Measurements from ENCODE around the gene CDK5RAP2.

Gene CDK5RAP2

DNA sequence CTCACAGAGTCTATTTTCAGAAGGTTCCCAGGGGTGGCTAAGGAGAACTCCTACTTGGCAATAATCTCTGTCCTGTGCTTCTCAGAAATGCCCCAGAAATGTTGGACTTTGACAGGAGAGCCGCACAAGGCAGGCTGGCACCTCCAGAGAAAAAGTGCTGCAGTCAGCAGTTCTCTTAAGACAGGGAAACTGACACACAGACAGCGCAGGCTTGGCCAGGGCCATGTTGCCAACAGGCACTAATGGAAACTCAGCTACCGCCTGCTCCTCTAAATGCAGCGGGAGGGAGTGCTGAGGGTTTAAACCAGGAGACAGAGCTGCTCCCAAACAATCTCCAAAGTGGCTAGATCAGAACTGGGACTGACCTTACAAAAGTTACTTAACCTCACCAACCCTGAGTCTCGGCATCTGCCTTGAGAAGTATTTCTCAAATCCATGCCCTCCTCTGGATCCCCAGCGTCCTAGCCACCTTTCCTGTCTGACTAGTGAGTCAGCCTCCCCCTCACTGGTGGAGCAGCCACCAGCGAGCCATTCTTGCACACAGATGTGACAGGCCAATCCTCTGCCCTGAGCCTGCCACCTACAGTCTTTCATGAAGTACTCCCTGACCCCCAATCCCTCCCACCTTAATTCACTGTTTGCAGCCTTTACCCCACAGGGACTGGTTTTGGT lies 186.4 kb downstream of the CDK5RAP2 start:
- DNase-seq: no peak

GRCh38 chr9:120392711-120393110 lies 187.3 kb downstream of the CDK5RAP2 start:
- DNase-seq: no peak

DNA sequence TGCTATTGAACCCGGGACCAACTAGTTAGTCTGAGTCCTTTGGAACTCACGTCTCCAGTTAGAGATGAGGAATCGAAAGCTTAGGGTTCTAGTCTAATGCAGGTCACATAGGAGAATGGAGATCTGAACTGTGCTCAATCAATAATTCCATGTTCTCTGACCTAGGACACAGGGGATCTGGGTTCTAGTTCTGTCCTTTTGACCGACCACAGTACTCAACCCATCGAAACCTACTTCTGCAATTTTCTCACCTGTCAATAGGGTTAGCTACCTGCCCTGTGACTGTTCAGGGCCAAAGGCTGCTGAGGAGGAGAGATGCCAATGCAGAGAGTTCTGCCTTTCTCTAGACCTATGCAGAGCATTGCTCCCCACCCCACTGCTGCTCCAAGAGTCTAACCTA lies 187.7 kb downstream of the CDK5RAP2 start:
- DNase-seq: no peak

DNA sequence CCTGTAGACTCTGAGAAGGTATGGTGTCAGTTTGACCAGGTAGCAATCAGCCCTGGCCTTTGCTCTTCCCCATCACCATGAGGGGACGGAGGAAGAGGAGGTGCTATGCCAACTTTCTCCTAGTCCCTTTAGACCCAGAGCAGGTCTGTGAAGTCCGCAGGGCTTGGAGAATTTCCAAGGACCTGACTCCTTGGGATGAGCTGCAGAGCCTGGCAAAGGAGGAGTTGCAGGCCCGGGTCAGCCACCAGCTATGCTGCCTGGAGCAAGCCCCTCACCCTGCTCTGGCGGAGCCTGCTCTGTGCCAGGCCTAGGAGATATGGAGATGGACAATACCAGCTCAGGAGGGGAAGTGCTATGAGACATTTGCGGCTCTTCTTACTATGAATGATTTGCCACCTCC lies 188.3 kb downstream of the CDK5RAP2 start:
- DNase-seq: no peak

DNA sequence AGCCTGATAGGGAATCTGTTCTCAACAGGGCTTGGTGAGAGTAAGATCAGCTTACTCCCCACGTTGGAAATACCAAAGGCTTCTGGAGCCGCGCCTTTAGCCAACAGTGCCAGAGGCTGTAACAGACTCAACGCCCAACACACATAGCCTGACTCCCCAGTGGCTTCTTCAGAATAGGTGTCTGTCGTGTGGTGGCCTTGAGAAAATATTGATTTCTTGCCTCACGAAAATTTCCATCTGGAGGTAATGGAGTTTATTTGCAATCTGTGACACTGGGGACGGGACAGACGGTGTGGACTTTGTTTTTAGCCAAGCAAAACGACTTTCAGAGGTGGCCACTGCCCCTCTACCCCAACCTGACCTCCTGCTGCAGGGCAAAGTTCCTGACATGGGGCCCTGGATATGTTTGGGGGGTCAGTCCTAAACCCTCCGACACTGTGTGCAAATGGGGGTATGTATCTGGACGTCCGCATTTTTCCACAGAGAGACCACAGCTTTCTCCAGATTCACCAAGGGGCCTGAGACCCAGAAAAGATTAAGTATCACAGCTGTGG lies 189.3 kb downstream of the CDK5RAP2 start:
- no peak for DNase-seq

DNA sequence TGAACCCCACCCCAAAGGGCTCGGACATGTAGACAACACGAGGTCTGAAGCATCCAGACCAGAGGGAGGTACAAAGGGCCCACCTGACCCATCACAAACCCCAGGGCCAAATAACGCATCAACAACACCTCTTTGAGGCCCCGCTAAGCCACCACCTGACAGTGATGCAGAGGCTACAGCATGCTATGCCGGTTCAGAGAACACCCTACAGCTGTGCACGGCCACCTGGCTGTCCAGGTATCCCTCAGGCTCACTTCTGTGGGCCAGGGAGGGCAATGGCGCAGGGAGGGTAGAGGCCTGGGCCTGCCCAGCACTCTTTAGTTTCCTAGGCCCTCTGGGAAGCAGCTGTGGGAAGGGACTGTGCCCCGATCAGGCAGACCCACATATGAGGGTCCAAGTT lies 190.1 kb downstream of the CDK5RAP2 start:
- DNase-seq: no peak

- no peak for DNase-seq
Measured at GRCh38 chr9:120389300-120389699, 190.7 kb downstream of the CDK5RAP2 start.

GRCh38 chr9:120388003-120388855 lies 191.7 kb downstream of the CDK5RAP2 start:
- no peak for DNase-seq

DNA sequence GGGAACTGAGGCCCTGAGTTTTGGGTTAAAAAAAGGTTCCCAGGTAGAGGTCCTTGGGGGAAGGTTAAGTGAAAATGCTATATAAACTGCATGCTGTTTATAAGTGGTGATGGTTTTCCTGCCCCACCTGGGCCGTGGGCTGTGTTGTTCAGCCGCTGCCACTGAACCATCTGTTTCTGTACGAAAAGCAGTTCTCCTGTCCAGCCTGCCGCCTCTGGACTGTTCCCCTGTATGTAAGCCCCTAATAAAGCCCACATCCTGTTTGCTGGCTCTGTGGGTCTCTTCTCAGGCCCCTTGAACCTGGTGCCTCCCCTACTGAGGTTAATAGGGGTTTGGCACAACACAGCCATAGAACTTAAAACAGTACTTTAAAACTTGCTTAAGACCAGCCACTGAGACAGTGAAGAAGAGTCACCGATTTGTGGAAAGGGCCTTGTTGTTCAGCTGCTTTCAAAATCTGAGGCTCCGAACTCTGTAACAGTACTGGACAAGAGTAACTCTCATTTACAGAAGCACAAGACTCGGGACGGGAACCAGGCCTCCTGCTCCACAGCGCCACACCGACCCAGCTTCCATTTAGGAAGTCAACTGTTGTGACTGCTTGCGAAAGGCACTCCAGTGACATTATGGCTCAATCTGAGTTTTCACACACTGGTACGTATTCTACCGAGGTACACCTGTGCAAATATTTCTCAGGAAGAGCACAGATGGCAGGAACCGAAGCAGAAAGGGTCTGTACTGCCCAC lies 192.5 kb downstream of the CDK5RAP2 start:
- DNase-seq: no peak

DNA sequence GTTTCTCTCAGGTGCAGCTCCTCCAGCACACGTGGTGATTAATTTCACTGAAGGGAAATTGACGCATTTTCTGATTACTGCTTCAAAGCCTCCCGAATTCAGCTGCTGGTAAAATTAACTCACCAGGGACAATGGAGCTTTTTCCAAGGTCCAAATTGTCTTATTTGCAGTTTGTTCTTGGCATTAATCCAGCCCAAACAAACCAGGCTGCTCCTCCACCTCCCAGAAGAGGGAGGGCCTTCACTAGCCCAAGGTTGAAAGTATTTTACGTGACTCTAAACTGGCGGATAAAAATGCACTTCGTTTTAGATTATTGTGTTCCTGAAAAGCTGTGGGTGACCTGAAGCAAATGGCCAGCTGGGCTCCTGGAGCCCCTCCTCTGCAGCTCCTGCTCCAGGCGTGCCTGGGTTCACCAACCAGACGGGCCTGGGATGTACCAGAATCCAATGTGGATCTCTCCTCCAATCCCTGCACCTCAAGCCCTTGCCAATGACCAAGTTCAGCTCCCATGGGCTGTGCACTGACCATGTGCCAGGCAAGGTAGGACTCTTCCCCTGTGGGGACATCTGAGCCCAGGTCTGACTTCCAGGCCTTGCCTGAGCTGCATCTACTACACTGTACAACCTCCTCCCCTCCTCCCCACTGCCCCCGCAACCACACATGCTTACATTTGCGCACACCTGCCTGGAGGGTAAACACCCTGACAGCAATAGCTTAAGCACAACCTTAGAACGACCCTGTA lies 193.4 kb downstream of the CDK5RAP2 start:
- no peak for DNase-seq

DNA sequence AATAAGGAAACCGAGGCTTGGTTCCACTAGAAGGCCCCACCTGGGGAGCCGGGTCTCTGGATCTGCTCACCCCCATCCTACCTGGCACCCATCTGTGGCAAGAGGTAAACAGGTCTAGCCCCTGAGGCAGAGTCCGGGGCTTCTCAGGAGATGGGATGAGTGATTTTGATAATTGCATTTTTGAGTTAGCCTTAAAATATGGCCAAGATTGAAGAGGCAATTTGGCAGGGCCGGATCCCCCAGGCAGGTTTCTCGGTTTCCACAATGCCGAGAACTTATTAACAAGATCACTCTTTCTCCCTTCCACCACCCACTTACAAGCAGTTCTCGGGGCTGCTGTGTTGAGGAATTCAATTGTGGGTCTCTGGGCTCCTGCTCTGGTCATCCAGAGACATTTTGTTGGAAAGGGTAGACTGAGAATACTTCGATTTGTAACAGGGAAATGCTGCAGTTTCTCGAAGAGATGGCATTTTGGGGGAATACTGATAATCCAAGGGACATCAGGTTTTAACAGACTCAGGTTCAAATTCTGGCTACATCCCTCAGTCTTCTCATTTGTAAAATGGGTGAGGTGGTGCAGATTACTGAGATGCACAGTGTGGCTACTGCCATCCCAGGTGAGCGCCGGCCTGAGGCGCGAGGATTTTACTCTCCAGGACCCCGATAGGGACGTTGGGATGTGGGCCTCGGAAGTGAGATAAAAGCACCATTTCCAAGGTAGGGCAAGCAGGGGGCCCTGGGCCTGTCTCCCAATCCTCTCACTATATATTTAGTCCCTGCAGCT lies 194.2 kb downstream of the CDK5RAP2 start:
- DNase-seq: no peak

DNA sequence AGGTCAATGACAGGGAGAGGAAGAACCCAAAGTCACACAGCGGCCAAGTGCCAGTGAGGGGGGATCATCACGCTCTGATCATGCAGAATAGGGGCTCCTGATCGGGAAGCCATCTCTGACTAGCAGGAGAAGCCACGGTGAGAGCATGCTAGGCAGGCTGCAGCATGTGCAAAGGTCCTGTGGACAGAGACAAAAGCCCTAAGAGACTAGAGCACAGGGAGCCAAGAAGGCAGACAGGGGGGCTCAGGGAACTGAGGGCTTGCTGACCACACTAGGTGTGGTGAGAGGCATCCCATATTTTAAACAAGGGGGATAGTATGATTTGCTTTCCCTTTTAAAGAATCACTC lies 195.1 kb downstream of the CDK5RAP2 start:
- no peak for DNase-seq

GRCh38 chr9:120383999-120384924 lies 195.7 kb downstream of the CDK5RAP2 start:
- DNase-seq: no peak

DNA sequence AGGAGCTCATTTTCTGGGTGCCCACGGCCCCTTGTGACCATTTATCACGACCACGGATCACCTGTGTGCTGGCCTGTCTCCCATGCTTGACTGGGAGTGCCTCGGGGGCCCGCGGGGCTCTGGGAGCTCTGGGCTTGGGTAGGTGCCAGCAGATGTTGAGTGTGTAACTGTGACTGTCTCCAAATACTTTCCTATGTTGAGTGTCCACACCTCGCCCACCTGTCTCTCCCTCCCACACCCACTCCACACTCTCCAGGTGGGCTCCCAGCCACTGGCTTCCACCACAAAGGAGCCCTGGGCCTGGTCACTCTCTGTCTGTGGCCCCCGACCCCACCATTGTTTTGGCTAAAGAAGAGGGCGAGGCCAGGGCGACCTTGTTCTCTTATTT lies 196.4 kb downstream of the CDK5RAP2 start:
- no peak for DNase-seq

GRCh38 chr9:120382453-120382852 lies 197.5 kb downstream of the CDK5RAP2 start:
- no peak for DNase-seq

GRCh38 chr9:120381839-120382238 lies 198.1 kb downstream of the CDK5RAP2 start:
- DNase-seq: no peak

GRCh38 chr9:120379611-120380010 lies 200.4 kb downstream of the CDK5RAP2 start:
- no peak for DNase-seq

DNA sequence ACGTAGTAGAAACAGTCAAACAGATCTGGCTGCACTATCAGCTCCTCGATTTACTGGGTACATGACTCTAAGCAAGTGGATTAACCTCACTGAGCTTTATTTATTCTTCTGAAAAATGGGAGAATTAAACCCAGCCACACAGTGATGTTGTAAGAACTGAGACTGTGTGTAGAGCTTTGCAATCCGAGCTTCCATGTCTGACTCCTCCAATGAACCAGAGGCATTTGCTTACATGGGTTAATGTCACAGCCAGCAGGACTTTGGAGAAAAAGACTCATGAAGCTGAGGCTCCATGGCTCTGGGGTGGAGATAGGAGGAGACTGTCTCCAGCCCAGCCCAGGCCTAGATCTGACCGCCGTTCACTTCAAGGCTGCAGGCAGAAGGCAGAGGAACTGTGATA lies 201.3 kb downstream of the CDK5RAP2 start:
- DNase-seq: no peak

DNA sequence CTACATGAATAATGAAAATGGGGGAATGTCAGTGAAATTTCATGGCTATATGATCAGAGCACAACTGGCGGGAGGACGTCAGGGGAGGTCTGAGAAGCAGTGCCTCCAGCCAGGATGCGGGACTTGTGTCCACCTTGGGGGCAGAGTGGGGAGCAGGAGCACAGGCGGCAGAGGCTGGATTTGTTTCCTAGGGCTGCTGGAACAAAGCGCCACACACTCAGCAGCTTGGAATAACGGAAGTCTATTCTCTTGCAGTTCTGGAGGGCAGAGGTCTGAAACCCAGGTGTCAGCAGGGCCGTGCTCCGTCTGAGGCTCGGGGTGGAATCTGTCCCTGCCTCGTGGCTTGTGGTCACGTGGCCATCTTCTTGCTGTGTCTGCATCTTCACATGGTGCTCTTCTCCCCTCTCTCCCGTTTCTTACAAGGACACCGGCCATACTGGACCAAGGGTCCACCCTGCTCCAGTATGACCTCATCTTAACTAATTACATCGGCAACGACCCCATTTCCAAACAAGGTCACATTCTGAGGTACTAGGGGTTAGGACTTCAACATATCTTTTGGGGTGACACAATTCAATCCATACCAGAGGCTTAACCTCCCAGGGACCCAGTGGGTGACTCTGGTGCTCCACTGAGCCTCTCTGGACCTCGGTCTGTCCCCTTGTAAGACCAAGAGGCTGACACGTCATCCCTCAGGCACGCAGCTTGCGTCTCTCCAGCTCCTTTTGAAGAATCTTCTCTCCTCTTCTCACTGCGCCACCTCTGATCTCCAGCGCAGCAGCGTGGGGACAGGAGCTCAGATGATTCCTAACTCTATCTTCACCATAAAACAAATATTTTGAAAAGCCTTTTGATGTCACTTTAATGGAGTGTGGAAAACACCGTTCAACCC lies 202.5 kb downstream of the CDK5RAP2 start:
- no peak for DNase-seq

- DNase-seq: no peak
Measured at GRCh38 chr9:120376101-120376500, 203.9 kb downstream of the CDK5RAP2 start.

Data from GDM1 (cell line).